Measurements from ENCODE around the gene HTR1D. TPM values are rescaled to one million over a fixed set of nuclear protein-coding genes. Genes with fewer than 3 reads are reported as not detected.

Gene HTR1D
- total and polyA plus RNA-seq, 12 donors = 0.03 to 0.06 TPM; not detected in 10

- intact Hi-C loops (cut with DNase I) = no loop called here
- H3K36me3 ChIP-seq (replicated peaks in 1 of 2) = no peaks in the 10 kb centered on the region
- no peaks in the 10 kb centered on the region for H3K9me3 ChIP-seq (replicated peaks in 1 of 3)
- peaks cover 5% of the 10 kb centered on the region for H3K27me3 ChIP-seq
- DNase-seq = no peak
- H3K4me3 ChIP-seq = no peak overlapping the region
- H3K27ac ChIP-seq = no peak overlapping the region
- WGBS, 4 donors = 88 to 94% (median 93%) methylated on average over 1 of the region's 1 CpG
- TF ChIP-seq POLR2A (IDR thresholded peaks at IDR 0.05) (no peak), CTCF (IDR thresholded peaks at IDR 0.05) (no peak)
- no peaks in the 10 kb centered on the region for H3K4me1 ChIP-seq (replicated peaks in 1 of 2)
Observed at GRCh38 chr1:23251812-23252211, 34.5 kb upstream of the HTR1D start.

GRCh38 chr1:23249787-23250454, 32.6 kb upstream of the HTR1D start:
- no peak for TF ChIP-seq POLR2A (IDR thresholded peaks at IDR 0.05)
- TF ChIP-seq CTCF (IDR thresholded peaks at IDR 0.05) = no peak
- intact Hi-C loops (cut with DNase I) = no loop called here
- no peak for DNase-seq
- no peak overlapping the region for H3K27ac ChIP-seq
- no peak overlapping the region for H3K4me3 ChIP-seq
- peaks cover 5% of the 10 kb centered on the region for H3K27me3 ChIP-seq
- 65 to 75% (median 72%) methylated on average over 6 of the region's 6 CpGs for WGBS, 4 donors
- no peaks in the 10 kb centered on the region for H3K36me3 ChIP-seq (replicated peaks in 1 of 2)
- H3K4me1 ChIP-seq (replicated peaks in 1 of 2) = no peaks in the 10 kb centered on the region
- H3K9me3 ChIP-seq (replicated peaks in 1 of 3) = no peaks in the 10 kb centered on the region

- Histone ChIP-seq H3K9me3 (replicated peaks in 1 of 3) (no peaks in the 10 kb centered on the region), H3K36me3 (replicated peaks in 1 of 2) (no peaks in the 10 kb centered on the region), H3K4me3 (no peak overlapping the region), H3K27me3 (peaks cover 5% of the 10 kb centered on the region), H3K27ac (no peak overlapping the region), H3K4me1 (replicated peaks in 1 of 2) (no peaks in the 10 kb centered on the region)
- no peak for DNase-seq
- intact Hi-C loops (cut with DNase I) = no loop called here
- TF ChIP-seq CTCF (IDR thresholded peaks at IDR 0.05) (no peak), POLR2A (IDR thresholded peaks at IDR 0.05) (no peak)
- WGBS, 4 donors = 85 to 95% (median 92%) methylated on average over 6 of the region's 6 CpGs
Observed at GRCh38 chr1:23247276-23247675, 30.0 kb upstream of the HTR1D start.

GRCh38 chr1:23246274-23246673, 29.0 kb upstream of the HTR1D start:
- Histone ChIP-seq H3K27me3 (peaks cover 5% of the 10 kb centered on the region), H3K27ac (no peak overlapping the region), H3K4me1 (replicated peaks in 1 of 2) (no peaks in the 10 kb centered on the region), H3K4me3 (no peak overlapping the region), H3K9me3 (replicated peaks in 1 of 3) (no peaks in the 10 kb centered on the region), H3K36me3 (replicated peaks in 1 of 2) (no peaks in the 10 kb centered on the region)
- no peak for DNase-seq
- WGBS, 4 donors = 79 to 96% (median 85%) methylated on average over 2 of the region's 2 CpGs
- TF ChIP-seq CTCF (IDR thresholded peaks at IDR 0.05) (no peak), POLR2A (IDR thresholded peaks at IDR 0.05) (no peak)
- intact Hi-C loops (cut with DNase I) = no loop called here
